ENCODE measurements around the gene ZNF175.

The ZNF175 gene

DNA sequence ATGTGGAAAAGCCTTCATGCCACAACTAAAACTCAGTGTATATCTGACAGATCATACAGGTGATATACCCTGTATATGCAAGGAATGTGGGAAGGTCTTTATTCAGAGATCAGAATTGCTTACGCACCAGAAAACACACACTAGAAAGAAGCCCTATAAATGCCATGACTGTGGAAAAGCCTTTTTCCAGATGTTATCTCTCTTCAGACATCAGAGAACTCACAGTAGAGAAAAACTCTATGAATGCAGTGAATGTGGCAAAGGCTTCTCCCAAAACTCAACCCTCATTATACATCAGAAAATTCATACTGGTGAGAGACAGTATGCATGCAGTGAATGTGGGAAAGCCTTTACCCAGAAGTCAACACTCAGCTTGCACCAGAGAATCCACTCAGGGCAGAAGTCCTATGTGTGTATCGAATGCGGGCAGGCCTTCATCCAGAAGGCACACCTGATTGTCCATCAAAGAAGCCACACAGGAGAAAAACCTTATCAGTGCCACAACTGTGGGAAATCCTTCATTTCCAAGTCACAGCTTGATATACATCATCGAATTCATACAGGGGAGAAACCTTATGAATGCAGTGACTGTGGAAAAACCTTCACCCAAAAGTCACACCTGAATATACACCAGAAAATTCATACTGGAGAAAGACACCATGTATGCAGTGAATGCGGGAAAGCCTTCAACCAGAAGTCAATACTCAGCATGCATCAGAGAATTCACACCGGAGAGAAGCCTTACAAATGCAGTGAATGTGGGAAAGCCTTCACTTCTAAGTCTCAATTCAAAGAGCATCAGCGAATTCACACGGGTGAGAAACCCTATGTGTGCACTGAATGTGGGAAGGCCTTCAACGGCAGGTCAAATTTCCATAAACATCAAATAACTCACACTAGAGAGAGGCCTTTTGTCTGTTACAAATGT lies 16.4 kb downstream of the ZNF175 start:
- in situ Hi-C loops (cut with MboI; ENCODE audit: low sequenced_read_pairs), result no loop called here

DNA sequence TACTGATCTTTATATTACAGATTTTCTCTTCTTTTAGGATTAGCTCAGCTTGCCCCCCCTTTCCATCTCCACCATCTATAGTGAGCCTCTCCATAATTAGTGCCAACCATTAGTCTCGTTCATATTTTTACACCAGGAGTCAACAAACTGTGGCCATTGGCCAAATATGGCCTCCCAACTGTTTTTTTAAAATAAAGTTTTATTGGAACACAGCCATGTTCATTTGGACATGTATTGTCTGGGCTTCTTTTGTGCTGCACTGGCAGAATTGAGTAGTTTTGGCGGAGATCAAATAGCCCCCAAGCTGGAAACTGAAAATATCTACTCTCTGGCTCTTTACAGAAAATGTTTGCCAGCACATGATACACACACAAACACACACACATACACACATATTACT lies 18.4 kb downstream of the ZNF175 start:
- in situ Hi-C loops (cut with MboI; ENCODE audit: low sequenced_read_pairs), result no loop called here

DNA sequence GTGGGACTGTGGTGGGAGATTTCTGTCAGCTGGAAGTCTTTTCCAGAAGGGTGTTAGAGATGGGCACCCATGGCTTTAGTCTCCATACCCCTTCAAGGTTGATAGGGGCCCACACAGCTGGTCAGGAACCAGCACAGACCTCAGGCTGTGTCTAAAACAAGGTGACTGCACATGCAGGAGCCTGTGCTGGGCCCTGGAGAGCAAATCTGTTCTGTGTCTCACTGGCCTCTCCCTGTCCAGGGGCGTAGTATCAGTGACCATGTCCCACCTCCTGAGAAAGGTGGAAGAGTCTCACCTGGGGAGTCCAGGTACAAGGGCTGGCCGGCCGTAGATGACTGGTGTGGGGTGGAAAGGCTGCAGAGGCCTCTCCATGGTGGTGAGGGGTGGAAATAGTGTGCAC lies 19.4 kb downstream of the ZNF175 start:
- in situ Hi-C loops (cut with MboI; ENCODE audit: low sequenced_read_pairs), result no loop called here

DNA sequence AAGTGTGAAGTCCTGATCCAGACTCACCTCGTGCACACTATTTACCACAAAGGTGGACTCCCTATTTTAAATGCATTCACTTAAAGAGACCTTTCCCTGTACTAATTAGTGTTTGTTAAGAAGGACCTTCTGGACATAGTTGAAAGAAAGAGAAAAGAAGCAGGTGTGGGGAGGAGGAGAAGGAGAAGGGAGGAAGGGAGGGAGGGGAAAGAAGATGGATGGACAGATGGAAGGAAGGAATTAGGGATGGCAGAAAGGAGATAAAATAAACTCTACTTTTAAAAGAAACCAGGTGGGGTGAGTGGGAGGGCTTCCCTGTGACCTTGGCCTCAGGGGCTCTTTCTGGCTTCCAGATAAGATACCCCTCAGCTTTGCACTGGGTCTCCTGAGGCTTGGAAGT lies 21.4 kb downstream of the ZNF175 start:
- in situ Hi-C loops (cut with MboI; ENCODE audit: low sequenced_read_pairs), result no loop called here

DNA sequence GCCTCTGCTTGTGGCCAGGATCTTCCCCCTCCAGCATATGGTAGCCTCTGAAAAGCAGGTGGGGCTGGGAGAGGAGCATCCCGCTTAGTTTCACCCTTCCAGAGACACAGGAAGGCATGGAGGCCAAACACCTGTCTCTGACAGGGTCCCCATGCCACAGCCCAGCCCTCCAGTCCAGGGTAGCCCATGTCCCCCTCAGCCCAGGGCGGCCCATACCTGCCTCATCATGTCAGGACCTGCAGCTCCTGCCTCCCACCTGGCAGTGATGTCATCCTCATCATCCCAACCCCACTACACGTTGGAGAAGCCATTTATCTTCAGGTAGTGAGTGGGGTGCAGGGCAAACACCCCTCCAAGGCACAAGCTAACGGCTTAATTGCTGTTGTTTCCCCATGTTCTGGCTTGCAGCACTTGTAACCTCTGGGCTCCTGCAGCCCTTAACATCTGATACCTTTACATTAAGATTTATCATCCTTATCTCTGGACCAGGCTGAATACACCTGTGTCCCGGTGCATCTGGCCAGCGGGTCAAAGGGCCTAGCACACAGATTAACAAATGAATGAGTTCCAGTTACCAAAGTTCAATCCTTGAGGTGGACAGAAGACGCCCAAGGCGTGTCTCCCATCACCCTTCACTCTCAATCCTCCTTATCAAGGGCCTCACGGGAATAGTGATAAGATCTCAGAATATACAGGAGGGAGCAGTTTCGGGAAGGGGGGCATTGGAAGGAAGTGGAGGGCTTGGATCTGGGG lies 22.2 kb downstream of the ZNF175 start:
- in situ Hi-C loops (cut with MboI; ENCODE audit: low sequenced_read_pairs), result no loop called here

DNA sequence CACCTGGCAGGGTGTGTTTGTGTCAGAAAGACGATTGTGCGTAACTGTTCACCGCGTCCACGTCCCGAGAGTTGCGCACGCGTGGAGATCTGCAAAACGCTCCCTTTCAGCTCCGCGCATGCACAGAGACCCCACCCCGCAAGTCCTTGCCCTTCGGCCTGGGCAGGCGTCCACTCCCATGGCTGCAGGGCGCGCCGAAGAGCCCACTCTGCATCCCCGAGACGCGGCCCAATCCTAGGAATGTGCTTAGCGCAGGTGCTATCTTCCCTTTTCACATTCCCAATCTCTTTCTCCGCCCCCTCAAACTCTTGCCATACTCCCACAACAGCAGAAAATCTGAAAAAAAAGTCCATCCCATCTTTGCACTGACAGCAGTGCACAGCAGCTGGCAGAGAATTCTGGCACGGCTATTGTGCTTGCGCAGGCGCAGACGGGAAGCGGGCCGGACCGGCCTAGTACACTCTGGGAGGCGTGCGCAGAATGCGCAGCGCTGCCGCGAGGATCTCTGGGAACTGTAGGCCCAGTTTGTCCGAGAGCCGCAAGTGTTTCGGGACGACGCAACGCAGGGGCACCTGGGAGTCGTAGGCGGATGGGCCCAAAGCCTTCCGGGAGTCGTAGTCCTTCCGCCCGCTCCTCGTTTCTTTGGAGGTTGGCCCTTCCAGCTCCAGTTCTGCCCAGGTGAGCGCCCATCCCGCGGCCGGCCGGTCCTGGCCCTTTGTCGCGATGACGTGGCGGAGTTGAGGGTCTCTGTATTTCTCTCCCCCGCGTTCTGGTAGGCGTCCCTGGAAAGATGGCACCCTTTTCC lies 23.1 kb downstream of the ZNF175 start:
- in situ Hi-C loops (cut with MboI; ENCODE audit: low sequenced_read_pairs), result no loop called here

DNA sequence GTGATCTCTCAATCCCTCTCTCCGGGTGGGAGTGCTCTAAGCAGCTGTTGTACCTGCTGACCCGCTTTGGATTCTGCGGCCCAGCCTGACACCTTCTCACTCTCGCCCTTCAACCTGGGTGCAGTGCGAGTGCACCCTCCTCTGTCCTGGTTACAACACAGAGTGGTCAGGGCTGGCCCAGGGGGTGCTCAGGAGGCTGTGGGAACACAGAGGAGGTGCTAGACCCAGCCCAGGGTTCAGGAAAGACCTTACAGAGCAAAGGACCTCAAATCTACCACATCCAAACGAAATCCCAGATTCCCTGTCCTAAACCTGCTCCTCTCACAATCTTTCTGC lies 23.7 kb downstream of the ZNF175 start:
- in situ Hi-C loops (cut with MboI; ENCODE audit: low sequenced_read_pairs), result no loop called here

DNA sequence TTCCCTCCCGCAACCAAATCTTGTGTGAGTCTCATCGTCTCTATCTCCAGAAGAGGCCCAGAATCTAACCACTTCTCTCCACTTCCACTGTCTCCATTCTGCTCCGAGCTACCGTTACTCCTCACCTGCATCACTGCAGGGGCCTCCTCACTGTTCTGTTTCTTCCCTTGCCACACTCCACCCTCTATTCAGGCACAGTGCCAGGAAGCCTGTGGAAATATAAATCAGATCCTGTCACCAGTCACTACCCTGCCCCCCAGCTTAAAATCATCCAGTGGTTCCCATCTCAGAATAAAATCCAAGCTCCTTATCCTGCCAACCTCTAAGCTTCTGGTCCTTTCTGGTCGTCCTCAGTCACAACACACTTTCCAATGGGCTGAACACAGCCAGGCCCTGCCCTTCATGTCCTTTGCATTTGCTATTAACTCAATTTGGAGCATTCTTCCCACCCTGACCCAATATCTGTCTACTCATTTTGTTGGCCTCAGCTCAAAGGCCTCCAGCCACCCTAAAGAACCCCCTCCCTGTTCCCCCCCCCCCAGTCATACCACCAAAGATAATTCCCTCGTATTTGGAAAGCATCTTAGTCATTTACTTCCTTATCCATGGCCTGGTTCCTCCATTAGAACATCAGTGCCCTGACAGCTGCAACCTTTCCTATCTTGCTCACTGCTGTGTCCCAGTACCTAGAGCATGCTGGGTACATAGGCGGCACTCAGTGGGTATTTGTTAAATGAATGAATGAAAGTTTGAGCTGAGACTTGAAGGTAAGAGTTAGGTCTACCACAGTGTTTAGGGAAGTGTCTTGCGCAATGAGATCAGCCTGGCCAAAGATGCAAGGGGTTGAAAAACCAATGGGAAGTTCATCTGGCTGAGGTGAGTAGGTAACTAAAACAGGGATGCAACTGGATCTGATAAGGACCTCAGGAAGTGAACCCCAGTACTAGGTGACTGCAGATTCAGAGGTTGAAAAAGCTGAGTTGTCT lies 24.4 kb downstream of the ZNF175 start:
- in situ Hi-C loops (cut with MboI; ENCODE audit: low sequenced_read_pairs), result no loop called here

DNA sequence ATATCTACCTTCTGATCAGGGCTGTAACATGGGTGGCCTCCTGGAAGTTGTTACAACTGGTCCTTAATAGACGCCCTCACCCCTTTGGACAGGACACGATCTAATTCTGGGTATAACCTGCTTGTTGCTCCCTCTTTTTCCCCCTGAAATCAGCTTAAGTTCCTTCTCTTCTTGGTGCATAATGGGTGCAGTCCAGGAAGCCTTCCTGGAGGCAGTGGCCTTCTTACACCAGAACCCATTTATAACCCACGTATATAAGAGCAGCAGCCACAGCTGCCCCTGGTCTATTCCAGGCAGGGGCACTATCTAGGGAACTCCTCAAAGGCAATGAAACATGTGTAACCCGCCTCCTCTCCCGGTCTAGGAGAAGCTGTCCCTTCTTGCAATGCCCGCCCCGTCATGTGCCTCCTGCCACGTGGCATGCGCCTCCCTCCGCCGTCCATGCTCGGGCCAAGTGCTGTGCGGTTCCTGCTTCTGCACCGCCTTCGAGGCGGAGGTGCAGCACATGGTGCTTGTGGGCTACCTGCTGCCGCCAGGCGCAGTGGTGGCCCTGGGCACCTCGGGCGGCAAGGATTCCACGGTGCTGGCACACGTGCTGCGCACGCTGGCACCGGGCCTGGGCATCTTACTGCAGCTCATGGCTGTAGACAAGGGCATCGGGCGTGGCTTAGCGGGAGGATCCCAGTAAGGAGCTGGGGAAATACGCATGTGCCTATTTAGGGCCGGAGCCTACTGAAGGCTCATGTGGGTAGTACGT lies 27.3 kb downstream of the ZNF175 start:
- in situ Hi-C loops (cut with MboI; ENCODE audit: low sequenced_read_pairs), result no loop called here

DNA sequence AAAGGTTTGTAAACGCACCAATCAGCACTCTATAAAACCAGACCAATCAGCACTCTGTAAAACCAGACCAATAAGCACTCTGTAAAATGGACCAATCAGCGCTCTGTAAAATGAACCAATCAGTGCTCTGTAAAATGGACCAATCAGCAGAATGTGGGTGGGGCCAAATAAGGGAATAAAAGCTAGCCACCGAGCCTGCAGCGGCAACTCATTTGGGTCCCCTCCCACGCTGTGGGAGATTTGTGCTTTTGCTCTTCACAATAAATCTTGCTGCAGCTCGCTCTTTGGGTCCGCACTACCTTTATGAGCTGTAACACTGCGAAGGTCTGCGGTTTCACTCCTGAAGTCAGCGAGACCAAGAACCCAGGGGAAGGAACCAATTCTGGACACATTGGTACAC lies 28.0 kb downstream of the ZNF175 start:
- in situ Hi-C loops (cut with MboI; ENCODE audit: low sequenced_read_pairs), result no loop called here

DNA sequence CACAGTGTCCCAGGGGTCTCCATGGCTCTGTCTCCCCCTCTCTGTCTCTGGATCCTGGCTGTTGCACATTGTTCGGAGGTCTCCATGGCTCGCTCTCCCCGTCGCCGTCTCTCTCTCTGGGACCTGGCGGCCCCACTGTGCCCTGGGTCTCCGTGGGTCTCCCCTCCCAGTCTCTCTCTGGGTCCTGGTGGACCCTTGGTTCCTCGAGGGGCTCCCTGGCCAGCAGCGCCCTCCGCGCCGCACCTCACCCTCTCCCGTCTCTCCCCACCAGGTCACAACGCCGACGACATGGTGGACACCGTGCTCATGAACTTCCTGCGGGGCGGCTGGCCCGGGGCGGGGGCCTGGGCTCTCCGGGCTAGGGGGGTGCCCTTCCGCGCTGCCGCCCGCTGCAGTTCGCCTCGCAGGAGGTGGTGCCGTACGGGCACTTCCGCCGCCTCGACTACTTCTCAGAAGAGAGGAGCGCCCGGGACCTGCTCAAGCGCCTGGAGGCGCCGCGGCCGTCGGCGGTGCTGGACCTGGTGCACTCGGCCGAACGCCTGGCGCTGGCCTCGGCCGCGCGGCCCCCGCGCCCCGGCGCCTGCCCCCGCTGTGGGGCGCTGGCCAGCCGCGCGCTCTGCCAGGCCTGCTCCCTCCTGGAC lies 30.0 kb downstream of the ZNF175 start:
- in situ Hi-C loops (cut with MboI; ENCODE audit: low sequenced_read_pairs), result no loop called here

DNA sequence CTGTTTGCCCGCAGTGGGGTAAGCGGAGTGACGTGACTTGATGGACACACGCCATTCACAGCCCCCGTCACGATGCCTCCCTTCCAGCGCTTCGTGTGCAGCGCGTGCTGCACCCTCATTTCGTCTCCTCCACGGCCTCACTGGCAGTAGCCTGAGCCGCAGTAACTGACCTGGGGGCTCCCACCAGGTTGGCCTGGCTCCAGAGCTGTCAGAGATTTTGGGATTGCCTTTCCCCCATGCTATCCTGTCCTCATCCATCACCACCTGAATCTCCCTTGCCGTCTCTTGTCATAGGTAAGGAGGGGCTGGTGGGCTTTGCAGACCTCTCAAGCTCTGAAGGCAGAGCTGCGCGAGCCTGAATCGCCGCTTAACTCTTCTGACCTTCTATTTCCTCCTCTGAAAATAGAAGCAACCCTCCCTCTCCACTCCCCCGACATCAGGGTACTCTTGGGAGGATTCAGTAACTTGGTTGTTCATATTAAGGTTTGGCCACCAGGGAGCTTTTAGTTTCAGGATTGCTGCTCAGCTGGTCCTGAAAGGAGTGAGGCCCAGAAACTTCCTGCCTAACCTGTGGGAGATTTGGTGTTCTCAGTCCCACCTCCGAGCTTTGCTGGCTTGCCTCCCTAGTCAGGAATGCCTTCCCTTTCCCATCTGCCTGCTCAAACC lies 31.2 kb downstream of the ZNF175 start:
- in situ Hi-C loops (cut with MboI; ENCODE audit: low sequenced_read_pairs), result no loop called here

DNA sequence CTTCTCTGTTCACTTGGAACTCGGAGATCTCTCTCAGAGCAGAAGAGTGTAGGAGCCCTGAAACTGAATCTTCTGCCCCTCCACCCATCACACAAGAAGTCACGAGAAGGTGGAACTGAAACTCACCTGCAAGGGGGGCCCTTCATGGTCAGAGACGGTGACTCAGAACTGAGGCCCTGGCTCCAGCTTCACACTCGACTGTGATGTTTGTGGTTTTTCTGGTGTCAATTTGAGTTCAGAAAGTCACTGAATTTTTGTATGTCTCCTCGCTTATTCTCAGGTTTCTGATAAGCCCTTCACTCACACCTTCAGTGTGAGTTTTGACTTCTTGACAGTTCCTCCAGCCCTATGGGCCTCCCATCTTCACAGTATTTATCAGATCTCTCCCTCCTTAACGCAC lies 36.0 kb downstream of the ZNF175 start:
- in situ Hi-C loops (cut with MboI; ENCODE audit: low sequenced_read_pairs), result no loop called here

DNA sequence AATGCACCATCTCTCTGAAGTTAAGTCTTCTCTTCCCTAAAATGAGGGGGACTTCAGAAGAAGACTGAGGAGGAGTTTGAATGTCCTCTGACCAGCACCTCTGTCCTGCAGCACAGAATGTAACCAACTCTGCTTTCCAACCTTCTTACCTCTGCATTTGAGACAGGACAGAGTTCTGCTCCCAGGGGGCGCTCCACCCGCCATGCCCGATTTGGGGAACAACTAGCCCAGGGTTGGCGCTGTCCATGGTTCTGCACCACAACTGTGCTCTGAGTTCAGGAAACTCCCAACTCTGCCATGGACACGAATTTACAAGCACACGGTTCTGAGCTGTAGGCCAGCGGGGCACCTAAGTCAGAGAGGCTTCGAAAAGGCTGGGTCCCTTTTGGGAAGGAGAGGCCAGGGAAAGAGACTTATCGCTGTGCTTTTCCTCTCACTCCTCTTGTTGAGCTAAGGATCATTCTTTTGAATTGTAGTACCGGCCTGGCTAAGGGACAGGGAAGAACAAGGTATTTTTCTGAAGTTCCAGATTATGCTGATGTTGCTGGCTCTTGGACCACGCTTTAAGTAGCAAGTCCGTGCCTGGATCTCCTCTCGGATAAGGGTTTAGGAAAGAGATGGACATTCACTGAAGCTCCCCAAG lies 37.0 kb downstream of the ZNF175 start:
- in situ Hi-C loops (cut with MboI; ENCODE audit: low sequenced_read_pairs), result no loop called here

DNA sequence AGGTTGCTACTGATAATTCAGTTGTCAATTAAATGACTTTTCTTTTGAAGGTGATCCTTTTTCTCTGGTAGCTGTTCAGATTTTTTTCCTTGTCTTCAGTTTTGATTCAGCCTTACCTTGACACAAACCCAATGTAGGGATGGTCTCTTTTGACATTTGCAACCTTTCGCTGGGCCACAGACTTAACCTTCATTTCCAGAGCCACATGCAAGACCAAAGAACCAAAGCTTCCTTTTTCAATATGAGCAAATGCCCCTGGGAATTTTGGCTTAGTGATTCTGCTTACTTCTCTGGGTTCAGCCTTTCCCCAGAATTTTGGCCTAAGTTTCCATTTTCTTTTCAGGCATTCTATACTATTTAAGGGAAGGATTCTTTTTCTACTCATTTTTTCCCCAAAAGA lies 39.5 kb downstream of the ZNF175 start:
- in situ Hi-C loops (cut with MboI; ENCODE audit: low sequenced_read_pairs), result no loop called here

DNA sequence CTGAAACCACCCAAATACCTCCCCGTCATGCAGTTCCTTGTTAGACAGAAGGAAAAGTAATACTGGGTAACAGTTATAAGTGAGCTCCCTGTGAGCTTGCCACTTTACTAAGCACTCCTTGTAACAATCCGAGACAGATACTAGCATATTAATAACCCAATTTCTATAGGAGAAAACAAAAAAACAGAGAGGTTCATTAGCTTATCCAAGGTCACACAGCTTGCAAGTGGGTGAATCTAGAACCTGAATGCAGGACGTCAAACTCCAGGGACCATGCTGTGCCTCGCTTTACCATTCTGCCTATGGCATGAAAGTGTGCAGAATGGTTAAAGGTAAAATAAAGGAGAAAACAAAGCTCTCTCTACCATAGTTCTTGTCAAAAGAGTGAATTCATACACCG lies 43.7 kb downstream of the ZNF175 start:
- in situ Hi-C loops (cut with MboI; ENCODE audit: low sequenced_read_pairs), result no loop called here

DNA sequence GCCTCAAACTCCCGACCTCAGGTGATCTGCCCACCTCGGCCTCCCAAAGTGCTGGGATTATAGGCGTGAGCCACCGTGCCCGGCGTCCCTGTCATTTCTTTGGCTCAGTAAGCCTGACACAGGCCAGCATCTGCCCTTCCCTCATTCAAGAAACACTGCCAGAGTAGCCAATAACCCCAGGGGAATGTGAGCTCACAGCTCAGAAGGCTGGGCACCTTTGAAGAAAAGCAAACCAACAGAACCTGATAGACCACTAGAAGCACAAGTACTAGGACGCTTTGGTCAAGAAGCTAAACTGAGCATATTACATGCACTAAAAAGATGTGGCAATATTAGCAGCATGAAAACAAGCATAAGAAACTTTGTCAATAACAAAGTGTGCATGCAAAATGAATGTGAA lies 44.9 kb downstream of the ZNF175 start:
- in situ Hi-C loops (cut with MboI; ENCODE audit: low sequenced_read_pairs), result no loop called here

DNA sequence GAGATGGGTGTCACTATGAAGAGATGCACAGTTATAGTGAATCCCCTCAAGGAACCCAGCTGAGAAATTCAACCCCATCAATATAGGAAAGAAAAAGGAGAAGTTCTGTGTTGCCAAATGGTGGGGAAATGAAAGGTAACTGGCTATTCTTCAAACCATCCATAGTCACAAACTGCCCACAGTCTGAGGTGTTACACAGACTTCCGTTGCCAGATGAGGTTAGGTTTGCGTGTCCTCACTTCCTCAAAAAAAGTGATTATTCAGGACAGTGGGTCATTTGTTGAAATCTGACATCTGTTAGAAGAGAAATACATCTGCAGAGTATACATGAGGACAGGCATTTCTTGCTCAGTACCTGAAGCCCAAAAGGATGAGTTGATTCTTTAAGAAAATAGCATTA lies 50.1 kb downstream of the ZNF175 start:
- in situ Hi-C loops (cut with MboI; ENCODE audit: low sequenced_read_pairs), result no loop called here

All from HL-60/S4 (cell line).